Neural cell (in vitro differentiated cells): Measurements from ENCODE around the gene NFIA.
"Not testable (repeated sequence)": the region's sequence is repeated elsewhere in the genome, so short reads cannot be mapped to it uniquely, and the experiment has no call there.

ENCODE experiments used
- EP300 ChIP-seq: fragments of 450-650 bp; conservative IDR thresholded peaks from 2 replicates; pipeline ENCODE4 v1.6.1; 2014; ENCODE audit warnings: antibody characterized with exemption, mild to moderate bottlenecking, moderate library complexity; ENCODE audit not compliant: poor library complexity, severe bottlenecking
- EZH2 ChIP-seq: fragments of 200-600, 300-800 bp; shearing (Covaris generic), sonication (generic); IDR thresholded peaks from 2 replicates; pipeline ENCODE4 v1.6.1; 2014; ENCODE audit warnings: antibody characterized with exemption, low read length, borderline replicate concordance, mild to moderate bottlenecking; ENCODE audit not compliant: insufficient read depth, poor library complexity, severe bottlenecking
- MXI1 ChIP-seq: fragments of 450-650 bp; conservative IDR thresholded peaks from 2 replicates; pipeline ENCODE4 v1.6.1; 2014; ENCODE audit warnings: antibody characterized with exemption, mild to moderate bottlenecking; ENCODE audit not compliant: poor library complexity, severe bottlenecking
- POLR2AphosphoS5 ChIP-seq: IDR thresholded peaks from 2 replicates; pipeline ENCODE4 v1.6.1; 2012
- TF ChIP-seq, protein P1 (sequence below): fragments of 450-650 bp; IDR thresholded peaks from 2 replicates; pipeline ENCODE4 v1.5.1; 2014; ENCODE audit warnings: antibody characterized with exemption, mild to moderate bottlenecking, moderate library complexity; ENCODE audit not compliant: poor library complexity, severe bottlenecking

- TF ChIP-seq, protein P1, sequence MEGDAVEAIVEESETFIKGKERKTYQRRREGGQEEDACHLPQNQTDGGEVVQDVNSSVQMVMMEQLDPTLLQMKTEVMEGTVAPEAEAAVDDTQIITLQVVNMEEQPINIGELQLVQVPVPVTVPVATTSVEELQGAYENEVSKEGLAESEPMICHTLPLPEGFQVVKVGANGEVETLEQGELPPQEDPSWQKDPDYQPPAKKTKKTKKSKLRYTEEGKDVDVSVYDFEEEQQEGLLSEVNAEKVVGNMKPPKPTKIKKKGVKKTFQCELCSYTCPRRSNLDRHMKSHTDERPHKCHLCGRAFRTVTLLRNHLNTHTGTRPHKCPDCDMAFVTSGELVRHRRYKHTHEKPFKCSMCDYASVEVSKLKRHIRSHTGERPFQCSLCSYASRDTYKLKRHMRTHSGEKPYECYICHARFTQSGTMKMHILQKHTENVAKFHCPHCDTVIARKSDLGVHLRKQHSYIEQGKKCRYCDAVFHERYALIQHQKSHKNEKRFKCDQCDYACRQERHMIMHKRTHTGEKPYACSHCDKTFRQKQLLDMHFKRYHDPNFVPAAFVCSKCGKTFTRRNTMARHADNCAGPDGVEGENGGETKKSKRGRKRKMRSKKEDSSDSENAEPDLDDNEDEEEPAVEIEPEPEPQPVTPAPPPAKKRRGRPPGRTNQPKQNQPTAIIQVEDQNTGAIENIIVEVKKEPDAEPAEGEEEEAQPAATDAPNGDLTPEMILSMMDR = not testable (repeated sequence)
- not testable (repeated sequence) for TF ChIP-seq POLR2AphosphoS5, EZH2, EP300, MXI1
Measured at GRCh38 chr1:61126843-61127242, 44.5 kb downstream of the NFIA start.
